Measurements from ENCODE around the gene TKFC. TPM values are rescaled to one million over a fixed set of nuclear protein-coding genes. Genes with fewer than 3 reads are reported as not detected.
A peak's percentile ranks its signal among the peaks of the same experiment; 100 is the strongest.

TKFC gene
- total and polyA plus RNA-seq, 9 of the 15 experiments (the other 6 are each of a cell fraction or from before 2014, with no cell fraction given) = 2.0 to 61.7 (median 28.5) TPM

- TF ChIP-seq THAP12 (CRISPR knock-in tag; IDR thresholded peaks at IDR 0.05) = peak; percentile 92
- no peak for TF ChIP-seq STAG1 (CRISPR knock-in tag; IDR thresholded peaks at IDR 0.05; ENCODE audit: borderline replicate concordance)
- TF ChIP-seq HDAC8 (tag; IDR thresholded peaks at IDR 0.05) = no peak
- no peak for TF ChIP-seq NR4A1 (CRISPR knock-in tag; IDR thresholded peaks at IDR 0.05)
- TF ChIP-seq NR4A1 (tag; IDR thresholded peaks at IDR 0.05) = no peak
- TF ChIP-seq CEBPB (tag; IDR thresholded peaks at IDR 0.05) = no peak
- TF ChIP-seq POLR2AphosphoS5 (IDR thresholded peaks at IDR 0.05; ENCODE audit: control insufficient read depth, insufficient read depth, low read depth, low read length) = peak; percentile 83
- TF ChIP-seq ZNF347 (CRISPR knock-in tag; IDR thresholded peaks at IDR 0.05; ENCODE audit: low read depth) = no peak
- peak; percentile 90 for TF ChIP-seq SUPT5H (IDR thresholded peaks at IDR 0.05)
- TF ChIP-seq KDM1A (IDR thresholded peaks at IDR 0.05) = no peak
- no peak for TF ChIP-seq CC2D1A (IDR thresholded peaks at IDR 0.05)
- TF ChIP-seq, protein P1, sequence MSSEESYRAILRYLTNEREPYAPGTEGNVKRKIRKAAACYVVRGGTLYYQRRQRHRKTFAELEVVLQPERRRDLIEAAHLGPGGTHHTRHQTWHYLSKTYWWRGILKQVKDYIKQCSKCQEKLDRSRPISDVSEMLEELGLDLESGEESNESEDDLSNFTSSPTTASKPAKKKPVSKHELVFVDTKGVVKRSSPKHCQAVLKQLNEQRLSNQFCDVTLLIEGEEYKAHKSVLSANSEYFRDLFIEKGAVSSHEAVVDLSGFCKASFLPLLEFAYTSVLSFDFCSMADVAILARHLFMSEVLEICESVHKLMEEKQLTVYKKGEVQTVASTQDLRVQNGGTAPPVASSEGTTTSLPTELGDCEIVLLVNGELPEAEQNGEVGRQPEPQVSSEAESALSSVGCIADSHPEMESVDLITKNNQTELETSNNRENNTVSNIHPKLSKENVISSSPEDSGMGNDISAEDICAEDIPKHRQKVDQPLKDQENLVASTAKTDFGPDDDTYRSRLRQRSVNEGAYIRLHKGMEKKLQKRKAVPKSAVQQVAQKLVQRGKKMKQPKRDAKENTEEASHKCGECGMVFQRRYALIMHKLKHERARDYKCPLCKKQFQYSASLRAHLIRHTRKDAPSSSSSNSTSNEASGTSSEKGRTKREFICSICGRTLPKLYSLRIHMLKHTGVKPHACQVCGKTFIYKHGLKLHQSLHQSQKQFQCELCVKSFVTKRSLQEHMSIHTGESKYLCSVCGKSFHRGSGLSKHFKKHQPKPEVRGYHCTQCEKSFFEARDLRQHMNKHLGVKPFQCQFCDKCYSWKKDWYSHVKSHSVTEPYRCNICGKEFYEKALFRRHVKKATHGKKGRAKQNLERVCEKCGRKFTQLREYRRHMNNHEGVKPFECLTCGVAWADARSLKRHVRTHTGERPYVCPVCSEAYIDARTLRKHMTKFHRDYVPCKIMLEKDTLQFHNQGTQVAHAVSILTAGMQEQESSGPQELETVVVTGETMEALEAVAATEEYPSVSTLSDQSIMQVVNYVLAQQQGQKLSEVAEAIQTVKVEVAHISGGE (CRISPR knock-in tag; IDR thresholded peaks at IDR 0.05) = 0 out of 6 replicates have a peak, but pooled peaks of 1 of the 3 experiments have one; percentile 51
- no peak for TF ChIP-seq XRCC4 (IDR thresholded peaks at IDR 0.05; ENCODE audit: extremely low read depth, insufficient read depth, insufficient read length)
- peak; percentile 58 for TF ChIP-seq PHF20 (IDR thresholded peaks at IDR 0.05; ENCODE audit: partially characterized antibody)
- no peak for TF ChIP-seq CLOCK (CRISPR knock-in tag; IDR thresholded peaks at IDR 0.05; ENCODE audit: borderline replicate concordance)
- TF ChIP-seq MYC (IDR thresholded peaks at IDR 0.05; ENCODE audit: low read depth, low read length) = peak; percentile 92
- TF ChIP-seq MYC (CRISPR knock-in tag; IDR thresholded peaks at IDR 0.05; ENCODE audit: borderline replicate concordance, low read depth) = peak; percentile 29; the same call in 1 of the 2 replicates
- TF ChIP-seq ATF1 (CRISPR knock-in tag; IDR thresholded peaks at IDR 0.05) = no peak
- TF ChIP-seq ATF1 (tag; IDR thresholded peaks at IDR 0.05) = peak; percentile 58; the same call in 1 of the 2 replicates
- 0 out of 2 replicates have a peak, but pooled peaks have one; percentile 49 for TF ChIP-seq HNRNPL (IDR thresholded peaks at IDR 0.05; ENCODE audit: low read depth, low read length)
- TF ChIP-seq SREBF2 (CRISPR knock-in tag; IDR thresholded peaks at IDR 0.05) = no peak
These were observed at the start of gene TKFC, which contains the start of gene DDB1 (continued) for GRCh38 chr11:61332797-61333549.

All from K562 (cell line).